ENCODE results near the gene KPTN. TPM values are rescaled to one million over a fixed set of nuclear protein-coding genes. Genes with fewer than 3 reads are reported as not detected.

Gene KPTN
- total RNA-seq, 1 donor from 2014 or later = 9.8 TPM

DNA sequence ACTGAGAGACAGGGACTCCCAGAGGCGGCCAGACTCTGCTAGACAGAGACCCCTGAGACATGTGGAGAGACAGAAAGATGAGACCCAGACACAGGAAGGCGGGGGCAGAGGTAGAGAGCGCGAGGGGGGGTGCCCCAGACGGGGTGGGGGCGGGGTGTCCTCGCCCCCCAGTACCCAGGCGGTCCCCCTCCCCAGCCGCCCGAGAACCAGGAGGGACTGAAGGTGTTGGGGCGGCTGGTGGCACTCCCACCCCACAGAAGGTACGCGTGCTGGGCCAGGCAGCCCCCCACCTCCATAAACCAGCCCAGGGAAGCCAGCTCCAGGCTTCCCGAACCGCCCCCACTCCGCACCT lies 12.7 kb downstream of the KPTN start:
- DNase-seq (ENCODE audit: low spot score) = no peak

DNA sequence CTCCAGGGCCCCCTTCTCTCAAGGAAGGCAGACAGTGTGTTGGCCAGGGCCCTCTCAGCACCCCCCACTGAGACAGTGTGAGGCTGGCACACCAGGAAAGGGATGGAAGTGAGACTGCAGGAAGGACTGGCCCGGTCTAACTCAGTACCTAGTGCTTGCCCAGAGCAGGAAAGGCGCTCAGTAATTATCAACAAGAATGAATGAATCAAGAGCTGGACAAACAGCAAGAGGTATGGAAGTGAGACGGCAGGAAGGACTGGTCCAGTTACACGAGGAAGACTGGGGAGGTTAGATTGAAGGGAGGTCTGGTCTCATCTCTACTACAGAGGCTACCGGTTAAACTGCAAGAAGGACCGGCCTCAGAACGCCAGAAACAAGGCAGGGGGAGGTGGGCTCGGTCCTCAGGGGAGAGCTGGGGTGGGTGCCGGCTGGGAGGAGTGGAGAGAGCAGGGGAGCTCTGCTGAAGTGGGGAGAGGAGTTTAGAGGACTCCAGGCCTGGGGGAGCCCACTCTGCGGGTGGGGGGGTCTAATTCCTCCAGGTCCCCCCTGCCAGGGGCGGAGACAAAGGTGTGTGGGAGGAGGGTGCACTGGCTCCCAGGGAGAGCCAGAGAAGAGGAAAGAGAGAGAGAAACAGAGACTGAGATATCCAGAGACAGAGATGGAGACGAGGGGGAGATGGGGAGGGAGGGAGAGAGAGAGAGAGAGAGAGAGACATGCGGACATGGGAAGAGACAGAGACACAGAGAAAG lies 13.4 kb downstream of the KPTN start:
- no peak for DNase-seq (ENCODE audit: low spot score)

DNA sequence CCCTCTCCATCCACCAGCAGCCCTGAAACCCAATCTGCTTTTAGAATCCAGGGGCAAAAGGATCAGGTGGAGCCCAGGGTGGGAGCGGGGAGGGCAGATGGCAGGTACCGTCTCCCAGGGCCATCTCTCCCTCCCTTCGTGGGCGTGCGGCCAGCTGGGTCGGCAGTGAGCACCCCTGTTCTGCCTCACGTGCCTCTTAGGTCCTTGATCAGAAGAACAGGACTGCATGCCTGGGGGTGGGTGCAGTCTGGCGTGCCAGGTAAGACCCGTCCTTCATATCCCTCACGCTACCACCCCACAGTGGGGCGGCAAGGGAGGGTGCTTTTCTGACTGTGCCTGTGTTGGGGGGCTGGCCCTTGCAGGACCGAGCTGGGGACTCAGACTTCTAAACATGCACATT lies 14.3 kb downstream of the KPTN start:
- no peak for DNase-seq (ENCODE audit: low spot score)

GRCh38 chr19:47469363-47469700 lies 14.7 kb downstream of the KPTN start:
- no peak for DNase-seq (ENCODE audit: low spot score)

DNA sequence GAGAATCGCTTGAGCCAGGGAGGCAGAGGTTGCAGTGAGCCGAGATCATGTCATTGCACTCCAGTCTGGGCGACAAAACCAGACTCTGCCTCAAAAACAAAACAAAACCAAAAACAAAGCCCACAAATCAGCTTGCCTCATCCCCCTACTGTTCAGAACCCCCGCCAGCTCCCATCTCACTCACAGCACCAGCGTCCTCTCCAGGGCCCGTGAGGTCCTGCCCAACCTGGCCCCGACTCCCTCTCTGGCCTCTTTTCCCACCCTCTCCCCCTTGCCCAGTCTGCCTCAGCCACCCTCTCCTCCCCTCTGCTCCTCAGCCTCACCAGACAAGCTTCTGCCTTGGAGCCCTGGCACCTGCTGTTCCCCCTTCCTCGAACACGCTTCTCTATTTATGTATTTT lies 16.1 kb downstream of the KPTN start:
- no peak for DNase-seq (ENCODE audit: low spot score)

- no peak for DNase-seq (ENCODE audit: low spot score)
Measured at GRCh38 chr19:47465957-47466356, 18.1 kb downstream of the KPTN start.

GRCh38 chr19:47464675-47465419 lies 19.2 kb downstream of the KPTN start:
- no peak for DNase-seq (ENCODE audit: low spot score)

- no peak for DNase-seq (ENCODE audit: low spot score)
Measured at GRCh38 chr19:47461876-47462275, 22.1 kb downstream of the KPTN start.

DNA sequence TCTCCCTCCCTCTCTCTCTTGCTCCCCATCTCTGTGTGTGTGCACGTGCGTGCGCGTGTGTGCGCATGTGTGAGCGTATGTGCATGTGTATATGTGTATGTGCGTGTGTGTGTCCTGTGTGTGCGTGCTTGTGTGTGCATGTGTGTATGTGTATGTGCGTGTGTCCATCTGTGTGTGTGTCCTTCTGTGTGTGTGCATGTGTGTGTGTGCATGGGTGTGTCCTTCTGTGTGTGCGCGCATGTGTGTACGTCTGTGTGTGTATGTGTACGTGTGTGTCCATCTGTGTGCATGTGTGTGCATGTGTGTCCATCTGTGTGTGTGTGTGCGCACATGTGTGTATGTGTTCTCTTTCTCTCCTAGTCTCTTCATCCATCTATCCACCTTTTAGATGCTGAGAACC lies 24.5 kb downstream of the KPTN start:
- DNase-seq (ENCODE audit: low spot score) = no peak

GRCh38 chr19:47458672-47459071 lies 25.3 kb downstream of the KPTN start:
- DNase-seq (ENCODE audit: low spot score) = no peak

DNA sequence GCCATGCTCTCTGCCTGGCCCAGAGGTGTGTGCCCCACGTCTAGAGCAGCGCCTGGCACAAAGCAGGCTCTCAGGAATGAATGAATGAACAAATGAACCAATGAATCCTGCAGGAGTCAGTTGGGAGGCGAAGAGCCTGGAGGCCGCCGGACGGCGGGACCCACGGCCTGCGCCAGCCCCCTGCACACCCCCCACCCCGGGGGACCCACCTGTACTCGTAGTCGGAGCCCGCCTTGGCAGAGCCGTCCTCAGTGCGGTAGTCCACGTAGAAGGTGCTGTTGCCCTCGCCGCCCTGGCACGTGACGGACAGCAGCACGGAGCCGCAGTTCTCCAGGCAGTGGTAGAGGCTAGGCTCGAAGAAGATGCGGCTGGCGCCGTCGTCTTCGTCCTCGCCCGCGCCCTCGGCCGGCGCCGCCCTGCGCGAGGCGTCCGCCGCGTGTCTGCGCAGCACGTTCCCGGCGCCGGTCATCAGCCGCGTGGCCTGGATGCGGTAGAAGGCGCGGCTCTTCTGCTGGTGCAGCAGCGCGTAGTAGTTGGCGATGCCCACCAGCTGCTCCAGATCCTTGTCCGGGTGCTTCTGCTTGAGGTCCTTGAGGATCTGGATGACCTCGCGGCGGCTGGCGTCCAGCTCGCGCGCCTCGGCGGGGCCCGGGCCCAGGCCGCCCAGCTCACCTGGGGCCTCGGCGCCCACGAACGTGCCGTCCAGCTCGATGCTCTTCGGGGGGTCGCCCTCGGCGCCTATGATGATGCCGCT lies 27.1 kb downstream of the KPTN start:
- no peak for DNase-seq (ENCODE audit: low spot score)

- DNase-seq (ENCODE audit: low spot score) = no peak
Measured at GRCh38 chr19:47450478-47450877, 33.5 kb downstream of the KPTN start.

GRCh38 chr19:47448360-47448727 lies 35.7 kb downstream of the KPTN start:
- no peak for DNase-seq (ENCODE audit: low spot score)

DNA sequence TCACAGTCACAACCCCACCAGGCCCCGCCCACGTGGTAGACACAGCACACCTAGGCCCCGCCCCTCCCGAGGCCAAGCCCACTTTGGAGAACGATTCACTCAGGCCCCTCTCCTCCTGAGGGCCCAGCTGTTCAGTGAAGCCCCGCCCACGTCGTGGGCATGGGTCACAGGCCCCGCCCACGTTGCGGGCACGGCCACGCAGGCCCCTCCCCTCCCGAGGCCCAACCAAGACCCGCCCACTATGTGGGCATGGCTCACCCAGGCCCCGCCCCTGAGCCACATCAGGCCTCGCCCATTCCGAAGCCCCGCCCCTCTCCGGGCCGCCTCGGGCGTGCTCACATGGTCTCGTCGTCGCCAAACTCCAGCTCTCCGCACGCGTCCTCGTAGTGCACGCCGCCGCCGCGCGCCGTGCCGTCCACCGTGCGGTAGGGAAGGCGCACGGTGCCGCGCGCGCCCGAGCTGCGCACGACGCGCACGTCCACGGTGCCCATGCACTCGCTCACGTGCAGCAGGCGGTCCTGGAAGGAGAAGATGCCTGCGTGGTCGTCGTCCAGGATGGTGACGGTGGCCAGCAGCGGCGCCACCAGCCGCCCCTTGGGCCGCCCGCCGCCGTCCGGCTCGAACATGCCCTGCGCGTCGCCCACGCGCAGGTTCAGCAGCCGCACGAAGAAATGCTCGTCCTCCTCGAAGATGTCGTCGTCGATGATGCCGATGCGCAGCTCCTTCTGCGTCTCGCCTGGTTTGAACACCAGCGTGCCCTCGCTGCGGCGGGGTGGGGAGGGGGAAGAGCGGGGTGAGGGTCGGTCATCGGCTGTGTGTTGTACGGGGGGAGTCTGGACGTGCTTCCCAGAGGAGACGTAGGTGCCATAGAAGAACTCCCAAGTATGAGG lies 36.3 kb downstream of the KPTN start:
- no peak for DNase-seq (ENCODE audit: low spot score)

GRCh38 chr19:47446534-47447469 lies 37.2 kb downstream of the KPTN start:
- DNase-seq (ENCODE audit: low spot score) = no peak

DNA sequence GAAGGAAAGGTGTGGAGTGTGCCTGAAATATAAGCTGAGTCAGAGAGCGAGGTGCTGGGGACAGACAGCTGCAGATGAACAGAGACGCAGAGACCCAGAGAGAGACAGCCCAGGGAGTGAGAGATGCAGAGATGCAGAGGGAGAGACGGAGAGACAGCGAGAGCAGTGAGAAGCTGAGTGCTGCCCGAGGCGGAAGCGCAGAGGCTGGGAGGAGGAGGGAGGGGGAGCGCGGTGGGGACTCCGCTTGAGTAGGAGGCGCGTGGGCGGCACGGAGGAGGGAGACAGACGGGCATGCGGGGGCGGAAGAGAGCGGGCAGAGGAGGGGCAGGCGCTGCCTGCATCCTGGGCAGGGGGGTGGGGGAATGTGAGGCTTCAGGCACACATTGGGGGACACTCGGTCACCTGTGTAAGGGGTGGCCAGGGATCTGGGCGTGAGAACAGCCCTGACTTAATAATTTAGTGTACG lies 38.0 kb downstream of the KPTN start:
- DNase-seq (ENCODE audit: low spot score) = no peak

DNA sequence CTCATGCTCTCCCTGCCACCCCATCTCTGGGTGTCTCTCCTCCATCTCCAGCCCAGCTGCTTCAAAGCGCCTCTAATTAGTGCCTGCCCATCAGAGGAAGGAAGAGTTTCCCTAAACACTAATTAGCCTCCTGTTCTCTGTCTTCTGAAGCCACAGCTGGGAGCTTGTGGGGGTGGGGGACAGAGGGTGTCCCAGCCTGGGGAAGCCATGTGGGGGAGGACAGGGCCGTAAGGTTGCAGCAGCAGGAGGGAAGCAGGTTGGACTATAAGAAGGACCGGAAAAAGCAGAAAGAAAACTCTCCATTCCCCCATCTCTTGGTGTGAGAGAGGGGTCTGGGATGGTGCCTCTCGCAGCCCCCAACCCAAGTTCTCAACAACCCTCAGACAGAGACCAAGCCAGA lies 38.5 kb downstream of the KPTN start:
- DNase-seq (ENCODE audit: low spot score) = no peak

DNA sequence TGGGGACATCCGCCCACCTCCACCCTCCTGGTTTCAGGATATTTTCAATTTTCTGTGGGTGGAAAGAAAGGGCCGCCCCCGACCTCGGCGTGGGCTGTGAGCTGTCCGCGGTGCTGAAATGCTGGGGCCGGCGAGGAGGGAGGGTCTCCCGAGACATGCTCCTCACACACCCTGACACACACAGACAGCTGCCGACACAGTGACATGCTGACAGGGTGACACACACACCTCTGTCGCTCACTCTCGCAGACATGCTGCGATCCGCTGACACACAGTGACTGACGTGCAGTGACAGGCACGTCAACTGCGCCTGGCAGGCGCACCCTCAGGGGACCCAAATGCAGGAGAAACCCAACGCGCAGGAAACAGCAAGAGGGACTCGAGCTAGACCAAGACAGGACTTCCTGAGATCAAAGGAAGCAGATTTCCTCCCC lies 39.6 kb downstream of the KPTN start:
- DNase-seq (ENCODE audit: low spot score) = no peak

GRCh38 chr19:47443331-47443730 lies 40.7 kb downstream of the KPTN start:
- no peak for DNase-seq (ENCODE audit: low spot score)

DNA sequence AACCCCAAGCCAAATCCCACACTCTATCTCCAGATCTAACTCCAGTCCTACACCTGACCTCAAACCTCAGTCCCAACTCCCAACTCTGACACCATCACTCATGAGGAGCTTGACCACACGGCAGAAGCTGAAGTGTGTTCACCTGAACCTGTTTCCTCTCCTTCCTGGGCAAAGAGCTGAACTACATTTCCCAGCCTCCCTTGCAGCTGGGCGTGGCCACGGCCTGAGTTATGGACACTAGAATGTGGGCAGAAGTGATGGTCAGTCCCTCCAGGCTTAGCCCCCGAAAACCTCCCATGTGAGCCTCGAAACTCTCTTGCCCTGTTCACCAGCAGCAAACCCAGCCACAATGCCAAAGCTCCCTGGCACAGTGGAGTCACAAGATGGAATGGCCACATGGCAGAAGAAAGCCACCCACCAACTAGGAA lies 45.2 kb downstream of the KPTN start:
- DNase-seq (ENCODE audit: low spot score) = no peak
